K562 (cell line): Measurements from ENCODE around the gene MPZL1. TPM values are rescaled to one million over a fixed set of nuclear protein-coding genes. Genes with fewer than 3 reads are reported as not detected.

ENCODE experiments used
- CBFA2T2 ChIP-seq: fragments of 450-650 bp; conservative IDR thresholded peaks from 2 replicates; pipeline ENCODE4 v1.6.1; 2017; ENCODE audit warnings: mild to moderate bottlenecking
- ETV5 ChIP-seq: sonication (generic); formaldehyde crosslinking; IDR thresholded peaks from 2 replicates; pipeline ENCODE4 v1.4.0; 2020; ENCODE audit warnings: low read depth, mild to moderate bottlenecking, missing genetic modification reagents
- FOXA1 ChIP-seq: fragments of 450-650 bp; IDR thresholded peaks from 2 replicates; pipeline ENCODE4 v1.6.1; 2016; ENCODE audit warnings: mild to moderate bottlenecking, borderline replicate concordance
- GTF2F1 ChIP-seq: IDR thresholded peaks from 2 replicates; pipeline ENCODE4 v1.6.1; 2011; ENCODE audit warnings: low read depth, low read length, improper control_type of control experiment
- KDM5B ChIP-seq: fragments of 200-600 bp; sonication (generic); IDR thresholded peaks from 2 replicates; pipeline ENCODE4 v1.6.1; 2012; ENCODE audit warnings: low read depth, mild to moderate bottlenecking, moderate library complexity, low read length, control low read depth, inconsistent platforms; ENCODE audit not compliant: insufficient replicate concordance
- MGA ChIP-seq: fragments of 450-650 bp; IDR thresholded peaks from 2 replicates; pipeline ENCODE4 v1.6.1; 2016; ENCODE audit warnings: mild to moderate bottlenecking, moderate library complexity
- MTF1 ChIP-seq: fragments of 250-450 bp; sonication (Bioruptor Pico); IDR thresholded peaks from 2 replicates; pipeline ENCODE4 v1.9.0; 2021; ENCODE audit warnings: moderate library complexity, mild to moderate bottlenecking, inconsistent platforms, borderline replicate concordance
- PHF8 ChIP-seq: fragments of 200-600 bp; sonication (generic); IDR thresholded peaks from 2 replicates; pipeline ENCODE4 v1.6.1; 2012; ENCODE audit warnings: mixed run types, mild to moderate bottlenecking, inconsistent platforms, low read length, moderate library complexity, borderline replicate concordance
- ZC3H4 ChIP-seq: sonication (generic); formaldehyde crosslinking; IDR thresholded peaks from 2 replicates; pipeline ENCODE4 v1.9.0; 2021; ENCODE audit warnings: missing genetic modification reagents, borderline replicate concordance
- polyA plus RNA-seq, 8 experiments: library from polyadenylated mRNA; depleted of rRNA in 4 of 8; stranded (reverse) in 5 of 8; unstranded in 3 of 8; fragments of >200 nt; fragmentation: Nextera tagmentation in 2 of 8; fragmentation: Illumina TruSeq in 1 of 8; extraction: Ambion mirVana in 2 of 8; extraction: Trizol in 1 of 8; gene quantifications; 2 replicates each; pipeline versions ENCODE4 v1.2.1 to v1.2.3, GENCODE V29; 2011 to 2014; ENCODE audit warnings: inconsistent platforms in 1 of 8, missing spikeins in 1 of 8
- total RNA-seq, 7 experiments: library from RNA; depleted of rRNA in 6 of 7; stranded (reverse); fragments of >200 nt in 6 of 7; fragmentation: Illumina TruSeq in 2 of 7; extraction: Trizol in 2 of 7; gene quantifications; 2 replicates each; pipeline versions ENCODE4 v1.2.1 to v1.2.3, GENCODE V29; 2011 to 2021; ENCODE audit warnings: low replicate concordance in 1 of 7

The MPZL1 gene
- total and polyA plus RNA-seq, 9 of the 15 experiments (the other 6 are each of a cell fraction or from before 2014, with no cell fraction given), result 14.5 to 153 (median 66.5) TPM

GRCh38 chr1:167713330-167714081 lies 8.3 kb upstream of the MPZL1 start (continued):
- TF ChIP-seq MGA (peak; percentile 53), PHF8 (no peak), MTF1 (no peak), ZC3H4 (CRISPR knock-in tag) (no peak), CBFA2T2 (no peak), ETV5 (CRISPR knock-in tag) (no peak), KDM5B (no peak), FOXA1 (no peak), GTF2F1 (no peak)
